HCEC 1CT (cell line): ENCODE data around the gene GPR82.
"Not testable (repeated sequence)": the region's sequence is repeated elsewhere in the genome, so short reads cannot be mapped to it uniquely, and the experiment has no call there.

Experiments
- DNase-seq: peaks from one replicate; pipeline ENCODE4 v3.0.0-alpha.2; 2017

GPR82 gene

GRCh38 chrX:41723826-41724225, at the start of gene GPR82:
Gene GPR82, plus strand, starts transcription at chrX:41724181. Its CDS starts 2,846 bp downstream, at chrX:41727027.
- DNase-seq: no peak

GRCh38 chrX:41676361-41676760, 47.6 kb upstream of the GPR82 start:
- DNase-seq: not testable (repeated sequence)

DNA sequence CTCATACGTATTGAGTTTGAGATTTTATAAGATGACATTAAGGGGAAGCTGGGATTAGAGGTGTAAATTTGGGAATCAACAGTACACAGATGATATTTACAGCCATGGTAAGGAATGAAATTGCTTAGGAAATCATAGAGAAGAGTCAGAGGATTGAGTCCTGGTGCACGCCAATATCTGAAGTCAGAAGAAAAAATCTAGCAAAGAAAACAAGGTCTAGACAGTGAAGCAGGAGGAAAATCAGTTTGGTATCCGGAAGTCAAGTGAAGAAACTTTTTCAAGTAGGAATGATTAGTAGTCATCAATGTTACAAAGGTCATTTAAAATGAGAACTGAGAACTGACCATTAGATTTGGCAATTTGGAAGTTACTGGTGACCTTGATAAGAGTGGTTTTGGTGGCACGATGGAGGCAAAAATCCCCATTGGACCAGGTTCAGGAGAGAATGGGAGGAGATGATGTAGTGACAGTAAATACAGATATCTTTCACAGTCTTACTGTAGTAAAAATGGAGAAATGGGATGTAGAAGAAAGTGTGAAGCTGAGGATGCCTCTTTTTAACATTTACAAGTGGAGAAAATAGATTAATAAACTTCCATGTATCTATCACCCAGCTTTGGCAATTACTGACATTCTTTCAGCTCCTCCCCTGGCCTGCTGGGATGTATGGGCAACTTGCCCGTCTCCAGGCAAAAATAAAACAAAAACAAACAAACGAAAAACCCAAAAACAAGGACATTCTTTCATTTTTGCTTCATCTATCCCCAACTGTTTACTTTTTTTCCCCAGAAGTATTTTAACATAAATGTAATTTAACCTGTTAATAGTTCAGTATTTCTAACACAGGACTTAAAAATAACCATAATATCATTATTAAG, 46.6 kb upstream of the GPR82 start:
- no peak for DNase-seq

DNA sequence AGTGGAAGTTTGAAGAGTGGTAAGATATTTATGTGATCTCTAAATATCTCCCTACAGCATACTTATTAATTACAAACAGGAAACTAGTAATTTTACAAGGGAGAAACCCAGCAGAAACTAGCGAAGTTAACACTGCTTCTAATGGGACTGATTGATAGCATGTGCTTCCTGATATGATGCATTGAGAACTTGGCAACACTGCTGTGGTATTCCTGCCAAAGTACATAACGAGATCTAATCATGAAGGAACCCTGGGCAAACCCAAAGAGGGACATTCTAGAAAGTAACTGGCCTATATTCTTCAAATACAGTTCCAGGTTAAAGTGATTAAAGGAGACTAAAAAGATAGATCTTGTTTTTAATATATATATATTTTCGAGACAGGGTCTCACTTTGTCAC, 39.8 kb upstream of the GPR82 start:
- DNase-seq: no peak

DNA sequence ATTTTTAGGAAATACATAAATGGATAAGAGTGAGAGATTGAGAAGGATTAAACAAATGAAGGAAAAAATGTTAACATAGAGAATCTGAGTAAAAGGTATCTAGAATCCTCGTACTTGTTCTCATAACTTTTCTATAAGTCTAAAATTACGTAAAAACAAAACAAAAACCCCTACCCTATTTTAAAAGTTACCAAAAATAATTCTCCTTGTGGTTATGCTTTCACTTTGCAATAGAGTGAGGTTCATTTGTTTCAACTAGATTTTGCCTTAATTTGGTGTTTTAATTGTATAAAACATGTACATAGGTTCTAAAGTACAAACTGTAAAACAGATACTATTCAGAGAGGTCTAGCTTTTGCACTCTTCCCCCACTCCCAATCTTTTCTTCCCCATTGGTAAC, 39.0 kb upstream of the GPR82 start:
- no peak for DNase-seq

GRCh38 chrX:41686788-41687187, 37.2 kb upstream of the GPR82 start:
- no peak for DNase-seq

- no peak for DNase-seq
These were observed 35.8 kb upstream of the GPR82 start for GRCh38 chrX:41688156-41688555.

- no peak for DNase-seq
These were observed 35.1 kb upstream of the GPR82 start, which contains the start of gene GPR34 for GRCh38 chrX:41688835-41689234. Gene GPR34, plus strand, starts transcription at chrX:41688973. Its CDS starts 6,661 bp downstream, at chrX:41695634.

- DNase-seq: no peak
These were observed 34.3 kb upstream of the GPR82 start for GRCh38 chrX:41689711-41690110.

DNA sequence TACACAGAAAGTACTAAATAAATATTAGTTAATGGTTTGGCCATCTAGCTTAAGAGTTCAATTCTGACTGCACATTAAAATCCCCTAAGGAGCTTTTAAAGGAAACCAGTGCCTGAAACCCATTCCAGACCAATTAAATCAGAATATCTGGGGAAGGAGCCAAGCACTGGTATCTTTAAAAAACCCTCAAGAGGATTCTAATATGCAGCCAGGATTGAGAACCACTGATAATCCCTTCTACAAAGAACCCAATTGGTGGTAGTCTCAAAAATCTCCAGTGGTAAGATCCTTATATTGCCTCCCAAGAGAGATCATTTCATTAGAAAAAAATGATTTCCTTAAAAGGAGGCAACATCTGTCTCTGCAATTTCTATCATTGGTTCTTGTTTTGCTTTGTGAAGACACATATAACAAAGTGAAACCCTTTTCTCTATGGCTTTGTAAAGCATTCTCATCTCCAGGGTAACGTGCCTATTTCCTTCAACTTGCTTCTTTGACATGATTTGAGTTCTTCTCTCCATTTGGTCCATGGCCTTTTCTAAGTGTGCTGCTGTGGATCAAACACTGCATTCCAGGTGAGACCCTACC, 31.7 kb upstream of the GPR82 start:
- no peak for DNase-seq

GRCh38 chrX:41693024-41693423, 31.0 kb upstream of the GPR82 start:
- no peak for DNase-seq

DNA sequence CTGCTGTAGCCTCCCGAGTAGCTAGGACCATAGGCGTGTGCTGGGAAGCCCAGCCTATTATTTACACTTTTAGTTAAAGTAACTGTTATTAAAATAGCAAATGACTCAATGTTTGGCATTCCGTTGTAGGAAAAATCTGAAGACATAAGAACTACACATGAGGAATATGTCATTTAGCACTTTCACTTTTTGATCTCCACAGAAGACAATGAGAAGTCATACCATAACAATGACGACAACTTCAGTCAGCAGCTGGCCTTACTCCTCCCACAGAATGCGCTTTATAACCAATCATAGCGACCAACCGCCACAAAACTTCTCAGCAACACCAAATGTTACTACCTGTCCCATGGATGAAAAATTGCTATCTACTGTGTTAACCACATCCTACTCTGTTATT, 28.6 kb upstream of the GPR82 start:
- DNase-seq: no peak

GRCh38 chrX:41703574-41704029, 20.4 kb upstream of the GPR82 start:
- DNase-seq: no peak

- DNase-seq: no peak
These were observed 18.9 kb upstream of the GPR82 start for GRCh38 chrX:41705042-41705441.

- no peak for DNase-seq
These were observed 18.2 kb upstream of the GPR82 start for GRCh38 chrX:41705680-41706374.

DNA sequence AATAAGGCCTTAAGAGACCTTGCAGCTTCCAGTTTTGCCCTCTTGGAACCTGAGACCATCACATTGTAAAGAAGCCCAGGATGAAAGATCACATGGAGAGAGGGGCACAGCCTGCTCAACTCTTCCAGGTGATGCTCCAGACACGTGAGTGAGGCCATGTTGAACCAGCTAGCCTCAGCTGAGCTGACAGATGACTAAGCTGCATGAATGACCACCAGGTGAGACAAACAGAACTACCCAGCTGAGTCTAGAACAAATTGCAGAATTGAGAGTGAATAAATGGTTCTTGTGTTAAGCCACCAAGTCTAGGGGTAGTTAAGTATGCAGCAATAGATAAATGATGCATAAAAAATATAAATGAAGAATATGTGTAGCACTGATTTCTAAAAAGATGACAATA, 16.8 kb upstream of the GPR82 start:
- no peak for DNase-seq

DNA sequence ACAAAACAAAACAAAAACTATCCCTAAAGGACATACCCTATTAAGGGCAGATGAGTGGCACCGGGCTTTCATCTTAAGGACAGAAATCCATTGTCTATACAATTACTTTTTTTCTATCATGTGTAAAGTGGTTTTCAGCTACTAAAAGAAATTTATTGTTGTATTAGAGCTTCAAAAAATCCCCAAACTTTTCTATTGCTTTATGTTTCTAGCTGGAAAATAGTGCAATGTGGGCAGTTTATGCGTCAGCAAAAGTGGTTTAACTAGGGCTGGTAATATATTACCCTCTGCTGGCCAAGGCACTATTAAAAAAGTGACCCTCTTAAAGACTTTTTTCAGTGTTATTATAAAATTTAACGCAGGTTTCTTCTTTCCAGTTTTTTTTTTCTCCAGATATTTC, 15.5 kb upstream of the GPR82 start:
- DNase-seq: no peak

DNA sequence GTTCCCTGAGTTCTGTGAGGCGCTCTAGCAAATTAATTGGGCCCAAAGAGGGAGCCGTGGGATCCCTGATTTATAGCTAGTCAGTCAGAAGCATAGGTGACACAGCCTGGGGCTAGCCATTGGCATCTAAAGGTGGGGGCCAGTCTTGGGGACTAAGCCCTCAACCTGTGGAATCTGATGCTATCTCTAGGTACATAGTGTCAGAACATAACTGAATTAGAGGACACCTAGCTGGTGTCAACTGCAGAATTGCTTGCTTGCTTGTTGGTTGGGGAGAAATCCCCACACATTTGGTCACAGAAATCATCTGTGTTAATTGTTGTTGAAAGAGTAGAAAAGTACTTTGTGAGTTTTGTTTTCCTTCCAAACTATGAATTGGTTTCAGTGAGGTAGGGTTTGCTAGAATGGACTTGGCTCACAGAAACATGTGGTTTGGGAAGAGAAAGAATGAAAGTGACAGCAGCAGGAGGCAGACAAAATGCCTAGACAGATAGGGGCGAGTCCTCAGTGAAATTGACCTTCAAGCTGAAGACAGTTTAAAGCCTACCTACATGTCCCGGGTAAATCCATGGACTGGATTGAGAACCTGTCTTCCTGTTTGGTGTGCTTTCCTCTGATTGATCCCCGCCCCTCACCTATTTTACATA, 12.8 kb upstream of the GPR82 start:
- DNase-seq: no peak

DNA sequence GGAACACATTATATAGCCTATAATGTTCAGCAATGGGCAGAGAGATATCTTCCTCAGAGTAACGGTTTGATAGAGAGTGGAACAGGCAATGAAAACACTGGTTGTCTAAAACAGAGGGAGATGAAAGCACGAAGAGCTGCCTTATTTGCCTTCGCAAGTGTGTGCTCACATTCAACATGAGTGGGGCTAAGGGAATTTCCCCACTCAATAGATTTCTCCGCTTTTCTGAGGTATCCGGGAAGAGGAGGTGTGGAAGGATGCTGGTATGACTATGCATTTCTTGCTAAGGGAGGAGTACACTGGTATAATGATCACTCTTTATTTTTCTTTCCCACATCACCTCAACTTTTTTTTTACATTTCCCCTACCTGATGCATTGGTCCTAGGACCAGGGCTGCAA, 7.8 kb upstream of the GPR82 start:
- no peak for DNase-seq

GRCh38 chrX:41716767-41717473, 7.1 kb upstream of the GPR82 start:
- no peak for DNase-seq

GRCh38 chrX:41718481-41719235, 5.3 kb upstream of the GPR82 start:
- DNase-seq: no peak

DNA sequence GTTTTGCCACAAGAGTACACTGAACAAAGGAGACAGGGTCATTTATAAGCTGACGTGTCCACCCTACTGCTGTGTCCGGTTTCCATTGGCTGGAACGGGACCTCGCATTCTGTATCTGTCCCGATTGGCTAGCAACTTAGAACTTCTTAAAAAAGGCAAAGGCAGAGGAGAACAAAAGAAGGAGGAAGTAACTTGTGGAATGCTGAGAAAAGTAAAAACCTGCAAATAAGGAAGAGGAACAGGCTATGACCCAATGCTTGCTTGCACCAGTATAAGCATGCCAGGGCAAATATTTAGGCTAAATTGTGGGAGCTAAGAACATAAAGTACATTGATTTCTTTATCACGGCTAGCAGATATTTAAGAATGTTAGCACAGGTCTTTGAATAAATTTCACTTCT, 4.4 kb upstream of the GPR82 start:
- not testable (repeated sequence) for DNase-seq
